Tibial nerve (tissue), 4 donors: ENCODE data around the gene ROCK2. TPM values are rescaled to one million over a fixed set of nuclear protein-coding genes. Genes with fewer than 3 reads are reported as not detected.

Experiments used
- DNase-seq, 2 donors: peaks; one replicate each; pipeline ENCODE4 v3.0.0-alpha.2; 2019; ENCODE audit warnings: low spot score in 2 of 2
- H3K27ac ChIP-seq, 4 donors: fragments of 200-600 bp; sonication (generic) in 3 of 4; one replicate each; pipeline ENCODE4 v1.5.1; 2017 to 2019; ENCODE audit warnings: mild to moderate bottlenecking in 1 of 4
- H3K27me3 ChIP-seq, 2 donors: fragments of 200-600 bp; sonication (generic) in 1 of 2; one replicate each; pipeline versions ENCODE4 v1.5.1 to v1.6.0; 2017 to 2019
- H3K36me3 ChIP-seq, 3 donors: fragments of 200-600 bp; sonication (generic); one replicate each; pipeline ENCODE4 v1.5.1; 2018 to 2019
- H3K4me1 ChIP-seq, 4 donors: fragments of 200-600 bp; sonication (generic) in 3 of 4; one replicate each; pipeline ENCODE4 v1.5.1; 2017 to 2019
- H3K4me3 ChIP-seq, 4 donors: fragments of 200-600 bp; sonication (generic) in 3 of 4; one replicate each; pipeline ENCODE4 v1.5.1; 2017 to 2019; ENCODE audit warnings: mild to moderate bottlenecking in 1 of 4, moderate library complexity in 1 of 4
- H3K9me3 ChIP-seq, 4 donors: fragments of 200-600 bp; sonication (generic) in 3 of 4; one replicate each; pipeline ENCODE4 v1.5.1; 2017 to 2019
- CTCF ChIP-seq, 5 experiments: fragments of 200-600 bp in 3 of 5; fragments of 450-650 bp in 2 of 5; sonication (generic) in 3 of 5; IDR thresholded peaks; one replicate each; pipeline ENCODE4 v1.5.1; 2016 to 2019; ENCODE audit warnings: antibody characterized with exemption in 5 of 5, mild to moderate bottlenecking in 3 of 5, moderate library complexity in 2 of 5
- EP300 ChIP-seq, 2 donors: sonication (generic); formaldehyde crosslinking; IDR thresholded peaks; one replicate each; pipeline ENCODE4 v1.6.1; 2017; ENCODE audit warnings: antibody characterized with exemption in 2 of 2, mild to moderate bottlenecking in 1 of 2
- POLR2A ChIP-seq, 2 donors: fragments of 450-650 bp; IDR thresholded peaks; one replicate each; pipeline ENCODE4 v1.6.1; 2017; ENCODE audit warnings: antibody characterized with exemption in 2 of 2, mild to moderate bottlenecking in 2 of 2, moderate library complexity in 2 of 2
- WGBS, 2 donors: methylation state at CpG; one replicate each; pipeline ENCODE4 v1.1.5; 2018; 5-methylcytosine and 5-hydroxymethylcytosine counted together
- total RNA-seq, 4 donors: library from RNA; depleted of rRNA; stranded (reverse); fragments of >200 nt; gene quantifications; one replicate each; pipeline ENCODE4 v1.1.0, GENCODE V29; 2016

ROCK2 gene
- total RNA-seq, 4 donors from 2014 or later = 56.4 to 81.6 (median 60.7) TPM

- no peaks in the 10 kb centered on the region for H3K9me3 ChIP-seq
- no peak overlapping the region for H3K27ac ChIP-seq
- peaks cover 0 to 73% (median 0%) of the 10 kb centered on the region in 3 donors for H3K36me3 ChIP-seq
- DNase-seq = no peak
- H3K4me3 ChIP-seq = no peak overlapping the region
- TF ChIP-seq EP300 (IDR thresholded peaks at IDR 0.05) (no peak), POLR2A (IDR thresholded peaks at IDR 0.05) (no peak), CTCF (IDR thresholded peaks at IDR 0.05) (no peak)
- H3K27me3 ChIP-seq = no peaks in the 10 kb centered on the region
- H3K4me1 ChIP-seq = no peaks in the 10 kb centered on the region
Measured at GRCh38 chr2:11212645-11213044, 131.8 kb downstream of the ROCK2 start.

- peaks cover 0 to 7% (median 0%) of the 10 kb centered on the region in 4 donors for H3K4me1 ChIP-seq
- H3K27ac ChIP-seq = no peak overlapping the region
- no peaks in the 10 kb centered on the region for H3K9me3 ChIP-seq
- DNase-seq = no peak
- no peak for TF ChIP-seq CTCF (IDR thresholded peaks at IDR 0.05)
- no peak for TF ChIP-seq POLR2A (IDR thresholded peaks at IDR 0.05)
- no peaks in the 10 kb centered on the region for H3K27me3 ChIP-seq
- peaks cover 0 to 42% (median 0%) of the 10 kb centered on the region in 3 donors for H3K36me3 ChIP-seq
- H3K4me3 ChIP-seq = no peak overlapping the region
Measured at GRCh38 chr2:11208083-11208482, 136.4 kb downstream of the ROCK2 start.

- Histone ChIP-seq H3K4me3 (no peak overlapping the region), H3K36me3 (peaks cover 0 to 51% (median 0%) of the 10 kb centered on the region in 3 donors), H3K27me3 (no peaks in the 10 kb centered on the region), H3K27ac (no peak overlapping the region), H3K4me1 (peaks cover 0 to 7% (median 0%) of the 10 kb centered on the region in 4 donors), H3K9me3 (no peaks in the 10 kb centered on the region)
- 59 to 65% methylated on average over 3 of the region's 3 CpGs for WGBS, 2 donors
- DNase-seq = no peak
- TF ChIP-seq CTCF (IDR thresholded peaks at IDR 0.05) (no peak), POLR2A (IDR thresholded peaks at IDR 0.05) (no peak), EP300 (IDR thresholded peaks at IDR 0.05) (no peak)
Measured at GRCh38 chr2:11203480-11203879, 141.0 kb downstream of the ROCK2 start.

- no peak overlapping the region for H3K4me3 ChIP-seq
- no peak overlapping the region for H3K27ac ChIP-seq
- 60 to 62% methylated on average over 5 of the region's 5 CpGs for WGBS, 2 donors
- peaks cover 0 to 7% (median 0%) of the 10 kb centered on the region in 4 donors for H3K4me1 ChIP-seq
- no peaks in the 10 kb centered on the region for H3K9me3 ChIP-seq
- no peaks in the 10 kb centered on the region for H3K27me3 ChIP-seq
- H3K36me3 ChIP-seq = peaks cover 0 to 58% (median 0%) of the 10 kb centered on the region in 3 donors
- no peak for DNase-seq
- TF ChIP-seq EP300 (IDR thresholded peaks at IDR 0.05) (no peak), CTCF (IDR thresholded peaks at IDR 0.05) (no peak), POLR2A (IDR thresholded peaks at IDR 0.05) (no peak)
Measured at GRCh38 chr2:11201969-11202368, 142.5 kb downstream of the ROCK2 start.

GRCh38 chr2:11200651-11201050, 143.8 kb downstream of the ROCK2 start:
- Histone ChIP-seq H3K4me1 (peaks cover 0 to 7% (median 0%) of the 10 kb centered on the region in 4 donors), H3K4me3 (no peak overlapping the region), H3K27me3 (no peaks in the 10 kb centered on the region), H3K36me3 (peaks cover 0 to 67% (median 0%) of the 10 kb centered on the region in 3 donors), H3K9me3 (no peaks in the 10 kb centered on the region), H3K27ac (no peak overlapping the region)
- WGBS, 2 donors = 87 to 91% methylated on average over 2 of the region's 2 CpGs
- TF ChIP-seq CTCF (IDR thresholded peaks at IDR 0.05) (no peak), POLR2A (IDR thresholded peaks at IDR 0.05) (no peak), EP300 (IDR thresholded peaks at IDR 0.05) (no peak)
- no peak for DNase-seq
